GM18868 (cell line): ENCODE data around the gene MGAT5.

Source experiments
- ATAC-seq: cut with Tn5 transposase; IDR thresholded peaks from one replicate; pipeline ENCODE4 v1.9.1; 2021; ENCODE audit warnings: mild to moderate bottlenecking, moderate library complexity; ENCODE audit not compliant: unreplicated experiment

MGAT5 gene

GRCh38 chr2:134392442-134393074 is 138.7 kb downstream of the MGAT5 start:
- no peak for ATAC-seq

GRCh38 chr2:134393075-134393461 is 139.2 kb downstream of the MGAT5 start:
- ATAC-seq: no peak

DNA sequence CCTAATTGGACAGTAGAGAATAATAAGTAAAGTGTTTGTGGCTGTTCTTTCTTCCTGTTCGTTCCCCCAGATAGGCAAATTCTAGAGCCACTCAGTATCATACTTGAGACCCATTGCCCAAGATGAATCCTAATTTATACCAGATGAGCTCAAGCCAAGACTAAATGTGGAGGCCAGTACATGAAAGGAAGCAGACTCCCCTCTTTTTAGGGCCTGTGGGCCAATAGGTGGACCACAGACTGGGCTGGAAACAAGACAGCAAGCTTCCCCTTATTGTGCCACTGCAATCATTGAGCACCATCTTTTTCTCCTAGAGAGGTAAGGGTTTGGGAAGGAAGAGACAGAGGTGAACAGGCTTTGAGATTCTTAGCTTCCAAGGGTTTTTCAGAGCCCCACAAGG is 141.9 kb downstream of the MGAT5 start:
- no peak for ATAC-seq

DNA sequence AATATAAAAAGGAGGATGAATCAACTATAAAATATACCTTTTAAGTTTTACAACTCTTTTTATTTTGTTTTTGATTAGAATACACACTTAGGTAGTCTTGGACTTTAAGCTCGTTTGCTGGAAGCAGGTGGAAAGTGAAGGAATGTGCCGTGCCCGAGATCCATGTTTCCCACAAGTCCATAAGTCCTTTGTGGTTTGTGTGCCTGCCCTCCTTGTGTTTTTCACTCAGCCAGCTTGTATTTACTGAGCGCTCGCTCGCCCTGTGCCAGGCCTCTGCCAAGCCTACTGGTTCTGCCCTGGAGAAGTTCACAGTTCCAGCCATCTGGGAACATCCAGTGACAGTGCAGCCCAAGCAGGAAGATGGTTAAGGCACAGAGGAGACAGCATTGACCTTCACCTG is 142.6 kb downstream of the MGAT5 start:
- ATAC-seq: no peak

GRCh38 chr2:134397146-134397896 is 143.4 kb downstream of the MGAT5 start:
- ATAC-seq: no peak

- no peak for ATAC-seq
Observed at GRCh38 chr2:134398300-134398699, 144.4 kb downstream of the MGAT5 start.

GRCh38 chr2:134399096-134399495 is 145.2 kb downstream of the MGAT5 start:
- no peak for ATAC-seq

DNA sequence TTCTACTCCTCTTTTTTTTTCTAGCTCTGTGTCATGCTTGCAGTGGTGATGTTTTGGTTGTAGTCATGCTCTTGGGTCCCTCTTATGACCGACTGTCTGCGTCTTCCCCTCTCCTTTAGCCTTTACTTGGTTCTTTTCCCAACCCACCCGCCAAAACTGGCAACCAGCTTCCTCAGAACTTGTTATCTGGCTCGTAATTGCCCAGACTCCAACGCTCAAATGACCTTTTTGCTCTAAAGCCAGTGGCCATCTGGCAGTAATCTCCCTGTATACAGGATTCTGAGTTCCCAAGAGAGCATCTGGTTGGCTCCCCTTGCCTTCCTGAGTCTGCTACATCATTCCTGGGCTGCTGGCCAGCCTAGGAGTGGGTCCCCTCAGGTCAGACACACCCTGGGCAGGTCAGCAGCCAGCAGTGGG is 147.2 kb downstream of the MGAT5 start:
- no peak for ATAC-seq

- no peak for ATAC-seq
Observed at GRCh38 chr2:134401789-134402188, 147.9 kb downstream of the MGAT5 start.

DNA sequence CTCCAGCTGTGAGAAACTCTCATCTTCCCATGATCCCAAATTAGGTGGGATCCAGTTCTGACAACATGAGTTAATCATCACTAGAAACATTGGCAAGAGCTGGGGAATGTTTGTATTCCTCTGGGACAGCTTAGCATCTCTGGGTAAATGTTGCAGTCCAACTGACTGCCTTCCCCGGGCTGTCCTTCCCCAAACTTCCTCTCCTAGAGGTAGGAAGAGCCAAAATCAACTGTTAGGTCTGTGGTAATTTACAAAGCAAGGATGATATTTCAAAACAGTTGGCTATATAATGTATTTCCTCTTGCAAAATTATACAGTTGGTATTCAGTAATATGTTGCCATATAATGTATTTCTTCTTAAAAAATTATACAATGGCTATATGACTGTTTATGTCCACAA is 148.5 kb downstream of the MGAT5 start:
- ATAC-seq: no peak

- no peak for ATAC-seq
Observed at GRCh38 chr2:134405611-134406081, 151.8 kb downstream of the MGAT5 start.

GRCh38 chr2:134406311-134406710 is 152.4 kb downstream of the MGAT5 start:
- no peak for ATAC-seq

- no peak for ATAC-seq
Observed at GRCh38 chr2:134406736-134407135, 152.9 kb downstream of the MGAT5 start.

GRCh38 chr2:134407154-134407890 is 153.4 kb downstream of the MGAT5 start:
- ATAC-seq: no peak

DNA sequence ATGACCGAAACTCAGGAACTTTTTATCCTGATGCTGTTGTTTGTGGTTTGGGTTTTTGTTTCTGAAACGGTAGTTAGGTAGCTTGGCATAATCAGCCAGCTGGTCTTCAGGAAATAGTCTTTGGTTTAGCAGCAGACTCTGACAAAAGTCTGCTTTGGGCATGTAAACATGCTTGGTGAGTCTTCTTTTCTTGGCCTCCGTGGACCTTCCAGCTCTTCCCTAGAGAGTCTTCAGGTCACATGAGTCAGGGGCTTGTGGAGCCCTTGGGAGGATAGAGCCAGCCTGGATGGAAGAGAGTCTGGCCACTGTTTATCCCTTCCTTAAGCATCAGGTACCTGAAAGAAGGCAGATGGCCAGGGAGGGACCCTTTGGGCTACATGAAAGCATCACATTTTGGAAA is 154.5 kb downstream of the MGAT5 start:
- ATAC-seq: no peak

GRCh38 chr2:134408791-134409190 is 154.9 kb downstream of the MGAT5 start:
- no peak for ATAC-seq

GRCh38 chr2:134410006-134410405 is 156.1 kb downstream of the MGAT5 start:
- no peak for ATAC-seq

- no peak for ATAC-seq
Observed at GRCh38 chr2:134410831-134411231, 157.0 kb downstream of the MGAT5 start.

DNA sequence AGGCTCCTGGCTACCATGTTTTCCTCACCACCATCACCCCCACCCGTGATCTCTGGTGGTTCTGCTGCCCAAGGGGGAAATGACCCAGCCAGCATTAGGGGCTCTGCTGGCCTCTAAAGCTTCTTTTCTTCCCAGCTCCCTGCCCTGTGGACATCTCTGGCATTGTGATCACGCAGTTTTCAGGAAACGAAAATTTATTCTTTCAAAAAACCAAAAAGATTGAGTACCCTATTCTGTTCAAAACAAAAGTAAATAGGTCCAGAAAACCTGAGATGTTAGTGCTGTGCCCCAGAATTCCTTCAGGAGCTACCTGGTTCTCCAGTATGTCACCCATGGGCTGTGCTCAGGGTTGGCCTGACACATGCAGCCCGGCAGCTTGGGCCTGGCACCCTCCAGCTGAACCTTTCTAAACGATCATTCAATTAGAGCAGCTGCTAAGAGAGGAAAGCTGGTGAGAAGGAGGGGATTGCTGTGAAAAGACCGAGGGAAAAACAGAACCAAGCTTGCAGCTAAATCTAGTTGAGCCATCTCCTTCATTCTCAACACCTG is 157.5 kb downstream of the MGAT5 start:
- no peak for ATAC-seq

- peak; percentile 96 for ATAC-seq
Observed at GRCh38 chr2:134411828-134412638, 158.2 kb downstream of the MGAT5 start.

DNA sequence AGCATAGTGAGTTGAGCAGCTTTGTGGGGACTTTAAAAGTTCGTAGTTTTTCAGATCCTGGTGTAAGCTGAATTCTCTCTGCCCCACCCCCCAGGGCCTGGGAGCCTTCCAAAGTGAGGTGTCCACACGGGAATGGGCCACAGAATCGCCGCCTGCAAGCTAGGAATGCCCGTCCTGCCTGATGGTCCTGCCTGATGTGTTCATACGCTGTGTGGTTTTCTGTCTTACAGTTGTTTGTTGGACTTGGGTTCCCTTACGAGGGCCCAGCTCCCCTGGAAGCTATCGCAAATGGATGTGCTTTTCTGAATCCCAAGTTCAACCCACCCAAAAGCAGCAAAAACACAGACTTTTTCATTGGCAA is 158.7 kb downstream of the MGAT5 start:
- no peak for ATAC-seq
